Muscle of leg (tissue), 11 donors: ENCODE results near the gene RIT2. TPM values are rescaled to one million over a fixed set of nuclear protein-coding genes. Genes with fewer than 3 reads are reported as not detected.

Experiments
- DNase-seq: peaks from one replicate; pipeline ENCODE4 v3.0.0; 2013
- H3K27ac ChIP-seq: one replicate; pipeline ENCODE4 v1.5.1; 2013; ENCODE audit warnings: mild to moderate bottlenecking, low read length, control low read depth
- H3K27me3 ChIP-seq: one replicate; pipeline ENCODE4 v1.6.1; 2013; ENCODE audit warnings: low read length; ENCODE audit not compliant: control insufficient read depth, insufficient read depth
- H3K36me3 ChIP-seq: one replicate; pipeline ENCODE4 v1.6.1; 2013; ENCODE audit warnings: low read length; ENCODE audit not compliant: control insufficient read depth, insufficient read depth
- H3K4me1 ChIP-seq: one replicate; pipeline ENCODE4 v1.6.1; 2013; ENCODE audit warnings: low read length; ENCODE audit not compliant: control insufficient read depth, insufficient read depth
- H3K4me3 ChIP-seq: one replicate; pipeline ENCODE4 v1.5.1; 2013; ENCODE audit warnings: low read length, control low read depth
- H3K9me3 ChIP-seq: replicated peaks from 2 replicates; pipeline ENCODE4 v1.6.1; 2013; ENCODE audit warnings: low read depth, low read length; ENCODE audit not compliant: control insufficient read depth
- WGBS: methylation state at CpG from one replicate; pipeline ENCODE4 v1.1.5; 2013; ENCODE audit warnings: missing lambda C conversion rate; ENCODE audit not compliant: insufficient coverage; 5-methylcytosine and 5-hydroxymethylcytosine counted together
- polyA plus RNA-seq, 8 donors: library from polyadenylated mRNA; unstranded; fragments of 120-200 nt; gene quantifications; one replicate each; pipeline versions ENCODE4 v1.2.1 to v1.2.3, GENCODE V29; 2013; ENCODE audit warnings: inconsistent platforms in 1 of 8, low replicate concordance in 1 of 8; ENCODE audit not compliant: insufficient read length in 8 of 8, insufficient read depth in 1 of 8
- total RNA-seq: library from RNA; stranded (reverse); fragments of 120-200 nt; gene quantifications from one replicate; pipeline ENCODE4 v1.2.4, GENCODE V29; 2013

Gene RIT2
- total and polyA plus RNA-seq, 9 donors = not detected

- Histone ChIP-seq H3K4me1 (no peaks in the 10 kb centered on the region), H3K4me3 (no peak overlapping the region), H3K36me3 (no peaks in the 10 kb centered on the region), H3K27ac (no peak overlapping the region), H3K27me3 (no peaks in the 10 kb centered on the region), H3K9me3 (no peaks in the 10 kb centered on the region)
- 100% methylated on average over 3 of the region's 4 CpGs for WGBS
- no peak for DNase-seq
These were observed 54.2 kb downstream of the RIT2 start for GRCh38 chr18:43061318-43061717.

- no peaks in the 10 kb centered on the region for H3K36me3 ChIP-seq
- H3K9me3 ChIP-seq = no peaks in the 10 kb centered on the region
- WGBS = no CpG with 5 or more reads among the region's 1 CpG
- no peaks in the 10 kb centered on the region for H3K4me1 ChIP-seq
- H3K4me3 ChIP-seq = no peak overlapping the region
- no peaks in the 10 kb centered on the region for H3K27me3 ChIP-seq
- DNase-seq = peak; percentile 24
- no peak overlapping the region for H3K27ac ChIP-seq
These were observed 55.5 kb downstream of the RIT2 start for GRCh38 chr18:43060020-43060419.

GRCh38 chr18:43054815-43055519, 60.5 kb downstream of the RIT2 start:
- DNase-seq = peak; percentile 13
- Histone ChIP-seq H3K27ac (no peak overlapping the region), H3K36me3 (no peaks in the 10 kb centered on the region), H3K9me3 (no peaks in the 10 kb centered on the region), H3K4me1 (no peaks in the 10 kb centered on the region), H3K27me3 (no peaks in the 10 kb centered on the region), H3K4me3 (no peak overlapping the region)
- no CpG with 5 or more reads among the region's 7 CpGs for WGBS

GRCh38 chr18:43049021-43049420, 66.5 kb downstream of the RIT2 start:
- no peak overlapping the region for H3K27ac ChIP-seq

GRCh38 chr18:43046322-43046721, 69.2 kb downstream of the RIT2 start:
- 100% methylated on average over 1 of the region's 2 CpGs for WGBS
- Histone ChIP-seq H3K9me3 (no peaks in the 10 kb centered on the region), H3K4me3 (no peak overlapping the region), H3K36me3 (no peaks in the 10 kb centered on the region), H3K27me3 (no peaks in the 10 kb centered on the region), H3K4me1 (no peaks in the 10 kb centered on the region), H3K27ac (no peak overlapping the region)
- DNase-seq = no peak

More at GRCh38 chr18:43049021-43049420, 66.5 kb downstream of the RIT2 start:
- WGBS = no CpG with 5 or more reads among the region's 3 CpGs
- Histone ChIP-seq H3K4me3 (no peak overlapping the region), H3K27me3 (no peaks in the 10 kb centered on the region), H3K36me3 (no peaks in the 10 kb centered on the region), H3K4me1 (no peaks in the 10 kb centered on the region), H3K9me3 (no peaks in the 10 kb centered on the region)
- peak; percentile 75 for DNase-seq

GRCh38 chr18:43043626-43044025, 71.9 kb downstream of the RIT2 start:
- no peaks in the 10 kb centered on the region for H3K4me1 ChIP-seq
- no peaks in the 10 kb centered on the region for H3K36me3 ChIP-seq
- no CpG with 5 or more reads among the region's 4 CpGs for WGBS
- H3K27me3 ChIP-seq = no peaks in the 10 kb centered on the region
- no peak overlapping the region for H3K27ac ChIP-seq
- no peak overlapping the region for H3K4me3 ChIP-seq
- no peak for DNase-seq
- no peaks in the 10 kb centered on the region for H3K9me3 ChIP-seq

GRCh38 chr18:43040281-43040680, 75.2 kb downstream of the RIT2 start:
- Histone ChIP-seq H3K27me3 (no peaks in the 10 kb centered on the region), H3K27ac (no peak overlapping the region), H3K4me3 (no peak overlapping the region), H3K36me3 (no peaks in the 10 kb centered on the region), H3K9me3 (no peaks in the 10 kb centered on the region), H3K4me1 (no peaks in the 10 kb centered on the region)
- DNase-seq = peak; percentile 31
- WGBS = no CpG with 5 or more reads among the region's 2 CpGs

- no CpG with 5 or more reads among the region's 2 CpGs for WGBS
- no peak for DNase-seq
- no peak overlapping the region for H3K27ac ChIP-seq
These were observed 80.6 kb downstream of the RIT2 start for GRCh38 chr18:43034683-43035500.

GRCh38 chr18:43031169-43031568, 84.3 kb downstream of the RIT2 start:
- H3K27me3 ChIP-seq = no peaks in the 10 kb centered on the region
- no peak overlapping the region for H3K27ac ChIP-seq
- H3K9me3 ChIP-seq = no peaks in the 10 kb centered on the region
- no CpG with 5 or more reads among the region's 1 CpG for WGBS
- peaks cover 2% of the 10 kb centered on the region for H3K4me1 ChIP-seq
- no peaks in the 10 kb centered on the region for H3K36me3 ChIP-seq
- DNase-seq = no peak
- H3K4me3 ChIP-seq = no peak overlapping the region

More at GRCh38 chr18:43034683-43035500, 80.6 kb downstream of the RIT2 start:
- no peaks in the 10 kb centered on the region for H3K9me3 ChIP-seq
- H3K4me3 ChIP-seq = no peak overlapping the region
- no peaks in the 10 kb centered on the region for H3K27me3 ChIP-seq
- peaks cover 2% of the 10 kb centered on the region for H3K4me1 ChIP-seq
- H3K36me3 ChIP-seq = no peaks in the 10 kb centered on the region

- Histone ChIP-seq H3K9me3 (no peaks in the 10 kb centered on the region), H3K27me3 (no peaks in the 10 kb centered on the region), H3K4me3 (no peak overlapping the region), H3K27ac (no peak overlapping the region), H3K36me3 (no peaks in the 10 kb centered on the region), H3K4me1 (no peaks in the 10 kb centered on the region)
- no peak for DNase-seq
These were observed 86.1 kb downstream of the RIT2 start for GRCh38 chr18:43029414-43029813.
